ENCODE measurements around the gene TANC1. TPM values are rescaled to one million over a fixed set of nuclear protein-coding genes. Genes with fewer than 3 reads are reported as not detected.

TANC1 gene
- total RNA-seq, 1 experiment from 2014 or later: not detected

DNA sequence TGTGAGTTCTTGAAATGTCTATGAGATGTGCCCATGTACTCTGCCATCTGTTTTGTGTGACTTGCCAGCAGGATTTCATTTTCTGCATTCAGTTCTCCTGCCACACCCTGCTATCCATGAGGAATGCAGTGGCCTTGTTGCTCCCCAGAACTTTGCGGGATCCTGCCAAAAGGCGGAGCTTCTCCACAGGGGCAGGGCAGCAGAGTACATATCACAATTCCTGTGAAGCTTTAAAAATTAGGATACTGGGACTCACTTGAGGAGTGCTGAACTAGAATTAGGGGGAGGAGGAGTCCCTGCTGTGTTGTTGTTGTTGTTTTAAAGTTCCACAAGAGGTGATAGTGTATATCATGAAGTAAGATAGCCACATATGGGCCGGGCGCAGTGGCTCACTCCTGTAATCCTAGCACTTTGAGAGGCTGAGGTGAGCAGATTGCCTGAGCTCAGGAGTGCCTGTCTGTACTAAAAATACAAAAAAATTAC lies 76.4 kb downstream of the TANC1 start:
- Histone ChIP-seq H4K20me1 (ENCODE audit: insufficient read depth, low read depth, low read length) (no peaks in the 10 kb centered on the region), H2AFZ (ENCODE audit: low read length) (no peak overlapping the region), H3K4me3 (ENCODE audit: low read length) (no peak overlapping the region), H3K79me2 (ENCODE audit: low read length) (no peaks in the 10 kb centered on the region), H3K9ac (ENCODE audit: low read length) (no peak overlapping the region), H3K27ac (ENCODE audit: low read length) (no peak overlapping the region), H3K36me3 (ENCODE audit: insufficient read depth, low read length) (no peaks in the 10 kb centered on the region), H3K4me1 (ENCODE audit: low read length) (no peaks in the 10 kb centered on the region), H3K9me2 (replicated peaks; ENCODE audit: insufficient read depth, low read length) (no peaks in the 10 kb centered on the region), H3K27me3 (ENCODE audit: low read length) (no peaks in the 10 kb centered on the region), H3K9me3 (ENCODE audit: low read length) (no peaks in the 10 kb centered on the region), H3K4me2 (ENCODE audit: low read depth, low read length, poor library complexity, severe bottlenecking) (no peak overlapping the region)
- DNase-seq: no peak

DNA sequence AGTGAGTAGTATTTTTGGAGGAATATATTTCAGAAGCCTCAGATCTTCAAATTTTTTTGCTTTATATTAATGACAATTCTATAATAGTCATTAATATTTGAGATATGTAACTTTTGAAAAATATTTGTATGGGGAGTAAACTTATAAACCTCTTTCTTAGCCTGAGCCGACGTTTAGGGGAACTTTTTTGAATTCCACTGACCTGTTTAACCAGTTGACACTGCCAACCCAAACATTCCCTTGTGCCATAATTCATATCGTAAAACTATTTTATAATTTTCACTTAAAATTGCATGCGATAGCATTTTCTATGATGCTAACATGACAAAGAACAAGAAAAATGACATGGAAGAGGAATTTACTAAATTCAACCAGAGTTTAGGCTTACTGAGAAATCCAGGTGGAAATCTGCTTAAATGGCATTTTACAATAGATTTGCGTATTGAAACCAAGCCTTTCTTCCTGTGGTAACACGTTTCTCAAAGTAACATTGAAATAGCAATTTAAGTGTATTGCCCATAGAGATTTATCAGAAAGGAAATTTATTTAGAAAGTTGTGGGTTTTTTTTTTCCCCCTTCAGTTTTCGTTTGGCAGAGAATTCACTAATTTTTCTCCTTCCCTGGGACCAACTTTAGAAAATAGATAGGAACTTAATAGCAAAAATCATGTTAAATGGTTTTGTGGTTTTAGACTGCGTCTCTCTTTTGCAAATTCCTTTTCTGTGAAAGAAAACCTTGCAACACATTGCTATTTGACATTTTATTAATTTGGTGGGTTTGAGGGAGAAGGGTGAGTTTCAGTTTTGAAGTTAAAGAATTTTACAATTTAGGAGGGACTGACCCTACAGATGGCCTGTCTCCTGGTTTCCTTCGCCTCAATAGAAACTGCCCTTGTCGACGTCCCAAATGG lies 77.4 kb downstream of the TANC1 start:
- no peaks in the 10 kb centered on the region for H4K20me1 ChIP-seq (ENCODE audit: insufficient read depth, low read depth, low read length)
- H3K27ac ChIP-seq (ENCODE audit: low read length): no peak overlapping the region
- H3K4me3 ChIP-seq (ENCODE audit: low read length): no peak overlapping the region
- no peaks in the 10 kb centered on the region for H3K36me3 ChIP-seq (ENCODE audit: insufficient read depth, low read length)
- H3K9me3 ChIP-seq (ENCODE audit: low read length): no peaks in the 10 kb centered on the region
- H2AFZ ChIP-seq (ENCODE audit: low read length): no peak overlapping the region
- no peaks in the 10 kb centered on the region for H3K4me1 ChIP-seq (ENCODE audit: low read length)
- no peak overlapping the region for H3K4me2 ChIP-seq (ENCODE audit: low read depth, low read length, poor library complexity, severe bottlenecking)
- no peaks in the 10 kb centered on the region for H3K27me3 ChIP-seq (ENCODE audit: low read length)
- DNase-seq: no peak
- no peaks in the 10 kb centered on the region for H3K9me2 ChIP-seq (replicated peaks; ENCODE audit: insufficient read depth, low read length)
- H3K79me2 ChIP-seq (ENCODE audit: low read length): no peaks in the 10 kb centered on the region
- H3K9ac ChIP-seq (ENCODE audit: low read length): no peak overlapping the region

- DNase-seq: no peak
- Histone ChIP-seq H3K4me2 (ENCODE audit: low read depth, low read length, poor library complexity, severe bottlenecking) (no peak overlapping the region), H4K20me1 (ENCODE audit: insufficient read depth, low read depth, low read length) (no peaks in the 10 kb centered on the region), H3K9me2 (replicated peaks; ENCODE audit: insufficient read depth, low read length) (no peaks in the 10 kb centered on the region), H2AFZ (ENCODE audit: low read length) (no peak overlapping the region), H3K79me2 (ENCODE audit: low read length) (no peaks in the 10 kb centered on the region), H3K4me3 (ENCODE audit: low read length) (no peak overlapping the region), H3K9me3 (ENCODE audit: low read length) (no peaks in the 10 kb centered on the region), H3K9ac (ENCODE audit: low read length) (no peak overlapping the region), H3K27ac (ENCODE audit: low read length) (no peak overlapping the region), H3K27me3 (ENCODE audit: low read length) (no peaks in the 10 kb centered on the region), H3K36me3 (ENCODE audit: insufficient read depth, low read length) (no peaks in the 10 kb centered on the region), H3K4me1 (ENCODE audit: low read length) (no peaks in the 10 kb centered on the region)
Observed at GRCh38 chr2:159046966-159047365, 78.5 kb downstream of the TANC1 start.

DNA sequence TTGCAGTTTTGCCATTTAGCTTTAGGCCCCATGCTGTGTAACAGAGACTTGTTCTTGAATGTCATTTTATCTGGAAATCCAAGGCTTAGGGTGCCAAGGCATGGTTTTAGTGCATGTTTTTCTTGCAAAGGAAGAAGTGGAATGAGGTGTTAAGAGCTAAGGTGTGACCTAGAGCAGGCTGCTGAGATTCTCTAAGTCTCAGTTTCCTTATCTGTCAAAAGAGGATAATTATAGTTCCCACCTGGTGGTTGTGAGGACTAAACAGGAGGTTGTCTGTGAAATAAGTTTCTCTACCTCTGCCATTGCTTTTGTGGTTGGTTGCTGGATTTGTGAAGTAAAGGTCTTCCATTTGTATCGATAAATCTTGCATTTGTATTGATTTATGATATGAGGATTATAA lies 82.0 kb downstream of the TANC1 start:
- no peak overlapping the region for H3K27ac ChIP-seq (ENCODE audit: low read length)
- no peak for DNase-seq
- no peaks in the 10 kb centered on the region for H4K20me1 ChIP-seq (ENCODE audit: insufficient read depth, low read depth, low read length)
- no peak overlapping the region for H2AFZ ChIP-seq (ENCODE audit: low read length)
- no peaks in the 10 kb centered on the region for H3K9me2 ChIP-seq (replicated peaks; ENCODE audit: insufficient read depth, low read length)
- no peaks in the 10 kb centered on the region for H3K36me3 ChIP-seq (ENCODE audit: insufficient read depth, low read length)
- H3K27me3 ChIP-seq (ENCODE audit: low read length): no peaks in the 10 kb centered on the region
- H3K9me3 ChIP-seq (ENCODE audit: low read length): no peaks in the 10 kb centered on the region
- H3K4me3 ChIP-seq (ENCODE audit: low read length): no peak overlapping the region
- H3K4me1 ChIP-seq (ENCODE audit: low read length): no peaks in the 10 kb centered on the region
- no peak overlapping the region for H3K4me2 ChIP-seq (ENCODE audit: low read depth, low read length, poor library complexity, severe bottlenecking)
- no peak overlapping the region for H3K9ac ChIP-seq (ENCODE audit: low read length)
- H3K79me2 ChIP-seq (ENCODE audit: low read length): no peaks in the 10 kb centered on the region

- Histone ChIP-seq H3K27me3 (ENCODE audit: low read length) (no peaks in the 10 kb centered on the region), H4K20me1 (ENCODE audit: insufficient read depth, low read depth, low read length) (no peaks in the 10 kb centered on the region), H3K4me2 (ENCODE audit: low read depth, low read length, poor library complexity, severe bottlenecking) (no peak overlapping the region), H3K4me3 (ENCODE audit: low read length) (no peak overlapping the region), H3K9me2 (replicated peaks; ENCODE audit: insufficient read depth, low read length) (no peaks in the 10 kb centered on the region), H3K4me1 (ENCODE audit: low read length) (no peaks in the 10 kb centered on the region), H3K27ac (ENCODE audit: low read length) (no peak overlapping the region), H3K9me3 (ENCODE audit: low read length) (no peaks in the 10 kb centered on the region), H3K79me2 (ENCODE audit: low read length) (no peaks in the 10 kb centered on the region), H3K9ac (ENCODE audit: low read length) (no peak overlapping the region), H3K36me3 (ENCODE audit: insufficient read depth, low read length) (no peaks in the 10 kb centered on the region), H2AFZ (ENCODE audit: low read length) (no peak overlapping the region)
- DNase-seq: no peak
Observed at GRCh38 chr2:159051133-159051532, 82.7 kb downstream of the TANC1 start.

- no peaks in the 10 kb centered on the region for H4K20me1 ChIP-seq (ENCODE audit: insufficient read depth, low read depth, low read length)
Observed at GRCh38 chr2:159051661-159052060, 83.2 kb downstream of the TANC1 start.

GRCh38 chr2:159052157-159052601 lies 83.7 kb downstream of the TANC1 start:
- H3K79me2 ChIP-seq (ENCODE audit: low read length): no peaks in the 10 kb centered on the region
- H3K4me2 ChIP-seq (ENCODE audit: low read depth, low read length, poor library complexity, severe bottlenecking): no peak overlapping the region
- no peaks in the 10 kb centered on the region for H3K9me2 ChIP-seq (replicated peaks; ENCODE audit: insufficient read depth, low read length)
- H3K9me3 ChIP-seq (ENCODE audit: low read length): no peaks in the 10 kb centered on the region
- no peaks in the 10 kb centered on the region for H4K20me1 ChIP-seq (ENCODE audit: insufficient read depth, low read depth, low read length)
- H3K27me3 ChIP-seq (ENCODE audit: low read length): no peaks in the 10 kb centered on the region
- no peak overlapping the region for H3K9ac ChIP-seq (ENCODE audit: low read length)
- DNase-seq: no peak
- H3K4me1 ChIP-seq (ENCODE audit: low read length): no peaks in the 10 kb centered on the region
- H3K4me3 ChIP-seq (ENCODE audit: low read length): no peak overlapping the region
- no peak overlapping the region for H2AFZ ChIP-seq (ENCODE audit: low read length)
- no peaks in the 10 kb centered on the region for H3K36me3 ChIP-seq (ENCODE audit: insufficient read depth, low read length)
- no peak overlapping the region for H3K27ac ChIP-seq (ENCODE audit: low read length)

More at GRCh38 chr2:159051661-159052060, 83.2 kb downstream of the TANC1 start:
- no peaks in the 10 kb centered on the region for H3K27me3 ChIP-seq (ENCODE audit: low read length)
- no peaks in the 10 kb centered on the region for H3K9me3 ChIP-seq (ENCODE audit: low read length)
- no peaks in the 10 kb centered on the region for H3K4me1 ChIP-seq (ENCODE audit: low read length)
- H3K79me2 ChIP-seq (ENCODE audit: low read length): no peaks in the 10 kb centered on the region
- no peak overlapping the region for H3K27ac ChIP-seq (ENCODE audit: low read length)
- H3K4me2 ChIP-seq (ENCODE audit: low read depth, low read length, poor library complexity, severe bottlenecking): no peak overlapping the region
- H2AFZ ChIP-seq (ENCODE audit: low read length): no peak overlapping the region
- no peak overlapping the region for H3K4me3 ChIP-seq (ENCODE audit: low read length)
- no peaks in the 10 kb centered on the region for H3K36me3 ChIP-seq (ENCODE audit: insufficient read depth, low read length)
- H3K9me2 ChIP-seq (replicated peaks; ENCODE audit: insufficient read depth, low read length): no peaks in the 10 kb centered on the region
- no peak for DNase-seq
- H3K9ac ChIP-seq (ENCODE audit: low read length): no peak overlapping the region

DNA sequence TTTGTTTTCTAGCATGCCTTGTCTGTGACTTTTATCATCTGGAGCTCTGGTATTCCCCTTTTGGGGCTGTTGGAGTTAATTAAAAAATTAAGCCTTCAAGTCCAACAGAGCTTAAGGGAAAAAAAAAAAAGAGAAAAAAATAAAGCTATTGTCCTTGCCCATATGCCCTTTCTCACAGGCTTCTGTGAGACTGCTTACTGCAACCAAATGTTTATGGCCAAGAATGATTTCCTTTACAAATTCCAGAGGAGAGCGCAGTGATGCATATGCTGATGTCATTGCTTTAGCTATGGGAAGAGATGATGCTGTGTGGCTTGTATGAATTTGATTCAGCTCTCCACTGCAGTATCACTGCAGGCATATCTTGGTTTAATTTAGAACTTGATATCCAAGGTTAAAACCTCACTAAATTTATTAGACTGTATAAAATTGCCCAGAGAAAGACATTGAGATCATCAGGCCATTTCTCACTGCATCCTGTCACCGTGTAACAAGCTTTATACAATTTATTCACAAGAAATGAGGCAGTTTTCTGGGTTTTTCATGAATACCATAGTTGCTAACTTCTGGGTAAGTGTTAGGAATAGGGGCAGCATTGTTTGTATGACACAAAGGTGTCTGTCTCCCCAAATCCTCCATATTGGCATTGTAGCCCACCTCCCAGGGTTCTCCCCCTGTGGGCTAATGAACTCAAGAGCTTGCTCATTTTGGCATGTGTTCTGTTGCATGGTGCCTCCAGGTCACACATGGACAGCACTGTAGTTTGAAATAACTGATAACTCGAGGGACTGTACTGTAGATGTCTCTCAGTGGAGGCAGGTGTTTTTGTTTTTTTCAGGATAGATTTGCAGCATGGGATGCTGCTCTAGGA lies 85.0 kb downstream of the TANC1 start:
- no peaks in the 10 kb centered on the region for H3K79me2 ChIP-seq (ENCODE audit: low read length)
- DNase-seq: no peak
- no peak overlapping the region for H2AFZ ChIP-seq (ENCODE audit: low read length)
- H4K20me1 ChIP-seq (ENCODE audit: insufficient read depth, low read depth, low read length): no peaks in the 10 kb centered on the region
- H3K4me1 ChIP-seq (ENCODE audit: low read length): no peaks in the 10 kb centered on the region
- H3K4me2 ChIP-seq (ENCODE audit: low read depth, low read length, poor library complexity, severe bottlenecking): no peak overlapping the region
- H3K4me3 ChIP-seq (ENCODE audit: low read length): no peak overlapping the region
- H3K9me3 ChIP-seq (ENCODE audit: low read length): no peaks in the 10 kb centered on the region
- no peak overlapping the region for H3K27ac ChIP-seq (ENCODE audit: low read length)
- H3K9ac ChIP-seq (ENCODE audit: low read length): no peak overlapping the region
- H3K36me3 ChIP-seq (ENCODE audit: insufficient read depth, low read length): no peaks in the 10 kb centered on the region
- H3K9me2 ChIP-seq (replicated peaks; ENCODE audit: insufficient read depth, low read length): no peaks in the 10 kb centered on the region
- no peaks in the 10 kb centered on the region for H3K27me3 ChIP-seq (ENCODE audit: low read length)
